H1 (cell line): ENCODE measurements around the gene ZNF677. TPM values are rescaled to one million over a fixed set of nuclear protein-coding genes. Genes with fewer than 3 reads are reported as not detected.

Experiments
- CTCF ChIA-PET: fragments of 300-600 bp; sonication (Branson Sonifier 250); formaldehyde crosslinking; loops from one replicate; lab custom pipeline; 2021; ENCODE audit not compliant: partially characterized antibody; lab: Charles Lee
- POLR2A ChIA-PET: fragments of 300-600 bp; sonication (Branson Sonifier 250); formaldehyde crosslinking; loops from one replicate; lab custom pipeline; 2021; ENCODE audit warnings: inconsistent platforms; ENCODE audit not compliant: partially characterized antibody; lab: Charles Lee
- DNase-seq, 2 experiments: peaks; one replicate each; pipeline versions ENCODE4 v3.0.0 to v3.0.0-alpha.2; 2010 to 2022; ENCODE audit warnings: low spot score in 2 of 2, low read depth in 1 of 2, mixed read lengths in 1 of 2
- FAIRE-seq: peaks from 2 replicates; lab custom pipeline; 2011; peaks lifted over from hg19 to GRCh38; lab: Jason Lieb, UNC
- H2AFZ ChIP-seq: 2 replicates; pipeline ENCODE4 v1.8.1; 2012; ENCODE audit warnings: low read length, inconsistent platforms
- H2AK5ac ChIP-seq: 2 replicates; pipeline ENCODE4 v1.6.1; 2013; ENCODE audit warnings: low read depth, low read length
- H2BK120ac ChIP-seq: replicated peaks from 2 replicates; pipeline ENCODE3; 2013; ENCODE audit warnings: low read depth, low read length, inconsistent platforms
- H2BK12ac ChIP-seq: 2 replicates; pipeline ENCODE4 v1.6.1; 2013; ENCODE audit warnings: low read depth, low read length
- H2BK15ac ChIP-seq: 2 replicates; pipeline ENCODE4 v1.6.1; 2013; ENCODE audit warnings: low read length
- H2BK20ac ChIP-seq: 2 replicates; pipeline ENCODE4 v1.6.1; 2013; ENCODE audit warnings: low read length
- H2BK5ac ChIP-seq: 2 replicates; pipeline ENCODE4 v1.6.1; 2013; ENCODE audit warnings: low read depth, low read length
- H3K14ac ChIP-seq: 2 replicates; pipeline ENCODE4 v1.6.1; 2013; ENCODE audit warnings: inconsistent platforms; ENCODE audit not compliant: insufficient read length
- H3K18ac ChIP-seq: 2 replicates; pipeline ENCODE4 v1.6.1; 2013; ENCODE audit warnings: low read length; ENCODE audit errors: extremely low read depth
- H3K23ac ChIP-seq: 2 replicates; pipeline ENCODE4 v1.6.1; 2013; ENCODE audit warnings: inconsistent platforms; ENCODE audit not compliant: insufficient read length
- H3K23me2 ChIP-seq: 2 replicates; pipeline ENCODE4 v1.6.1; 2013; ENCODE audit warnings: low read depth, low read length
- H3K27ac ChIP-seq: 2 replicates; pipeline ENCODE4 v1.6.1; 2011; ENCODE audit warnings: low read depth, low read length, inconsistent platforms
- H3K27me3 ChIP-seq, 4 experiments: replicated peaks in 1 of 4; 1 replicate in 1 of 4; 2 replicates in 3 of 4; pipeline versions ENCODE4 v1.6.1 to v1.8.1; 2011 to 2013; ENCODE audit warnings: low read length in 3 of 4, mild to moderate bottlenecking in 3 of 4, inconsistent platforms in 2 of 4, mixed read lengths in 2 of 4, moderate library complexity in 1 of 4; ENCODE audit not compliant: control insufficient read depth in 3 of 4, insufficient read depth in 3 of 4; ENCODE audit errors: extremely low read depth in 1 of 4
- H3K36me3 ChIP-seq, 4 experiments: 2 replicates each; pipeline versions ENCODE4 v1.6.1 to v1.8.1; 2011 to 2013; ENCODE audit warnings: mild to moderate bottlenecking in 4 of 4, low read length in 3 of 4, moderate library complexity in 2 of 4, control low read depth in 1 of 4, inconsistent platforms in 1 of 4; ENCODE audit not compliant: insufficient read depth in 4 of 4, control insufficient read depth in 2 of 4
- H3K4ac ChIP-seq: replicated peaks from 2 replicates; pipeline ENCODE3; 2013; ENCODE audit warnings: low read length, low read depth, mixed read lengths, inconsistent platforms; ENCODE audit not compliant: insufficient read length
- H3K4me1 ChIP-seq, 4 experiments: replicated peaks in 1 of 4; 1 replicate in 1 of 4; 2 replicates in 3 of 4; pipeline versions ENCODE4 v1.6.1 to v1.8.1; 2011 to 2013; ENCODE audit warnings: low read length in 3 of 4, inconsistent platforms in 2 of 4, mixed read lengths in 1 of 4; ENCODE audit not compliant: insufficient read depth in 4 of 4, control insufficient read depth in 3 of 4
- H3K4me2 ChIP-seq, 2 experiments: 2 replicates each; pipeline versions ENCODE4 v1.6.1 to v1.8.1; 2011 to 2013; ENCODE audit warnings: low read depth in 2 of 2, low read length in 2 of 2, control low read depth in 1 of 2, inconsistent platforms in 1 of 2, mild to moderate bottlenecking in 1 of 2; ENCODE audit not compliant: insufficient read depth in 1 of 2
- H3K4me3 ChIP-seq, 4 experiments: fragments of 200-600, 300-600 bp in 1 of 4; sonication (generic), shearing (Covaris generic), sonication (Bioruptor Twin) in 1 of 4; 2 replicates each; pipeline versions ENCODE4 v1.5.1 to v1.8.1; 2011 to 2016; ENCODE audit warnings: low read length in 4 of 4, low read depth in 3 of 4, control low read depth in 2 of 4, inconsistent platforms in 2 of 4, mild to moderate bottlenecking in 2 of 4, mixed read lengths in 1 of 4, moderate library complexity in 1 of 4; ENCODE audit not compliant: insufficient read depth in 2 of 4; ENCODE audit errors: extremely low read depth in 1 of 4
- H3K56ac ChIP-seq: replicated peaks from 2 replicates; pipeline ENCODE3; 2013; ENCODE audit warnings: low read depth, mild to moderate bottlenecking, mixed read lengths, low read length, inconsistent platforms; ENCODE audit not compliant: insufficient read length
- H3K79me1 ChIP-seq: 2 replicates; pipeline ENCODE4 v1.6.1; 2013; ENCODE audit warnings: low read depth, low read length, control low read depth
- H3K79me2 ChIP-seq, 2 experiments: 2 replicates each; pipeline versions ENCODE4 v1.6.1 to v1.8.1; 2012 to 2013; ENCODE audit warnings: low read length in 2 of 2, mild to moderate bottlenecking in 2 of 2, inconsistent platforms in 1 of 2; ENCODE audit not compliant: insufficient read depth in 2 of 2, control insufficient read depth in 1 of 2
- H3K9ac ChIP-seq, 4 experiments: replicated peaks in 1 of 4; 1 replicate in 1 of 4; 2 replicates in 3 of 4; pipeline versions ENCODE4 v1.6.1 to v1.8.1; 2011 to 2013; ENCODE audit warnings: low read depth in 3 of 4, low read length in 3 of 4, control low read depth in 2 of 4, mild to moderate bottlenecking in 2 of 4, moderate library complexity in 2 of 4, inconsistent platforms in 1 of 4; ENCODE audit errors: extremely low read depth in 1 of 4
- H3K9me3 ChIP-seq, 2 experiments: 2 replicates each; pipeline versions ENCODE4 v1.6.1 to v1.8.1; 2012 to 2013; ENCODE audit warnings: mild to moderate bottlenecking in 2 of 2, moderate library complexity in 2 of 2, control low read depth in 1 of 2, inconsistent platforms in 1 of 2, low read depth in 1 of 2, low read length in 1 of 2, mixed read lengths in 1 of 2; ENCODE audit not compliant: insufficient read depth in 2 of 2
- H4K20me1 ChIP-seq, 2 experiments: replicated peaks in 1 of 2; 2 replicates each; pipeline versions ENCODE3 to v1.8.1; 2011 to 2013; ENCODE audit warnings: inconsistent platforms in 2 of 2, low read length in 2 of 2, mild to moderate bottlenecking in 1 of 2; ENCODE audit not compliant: insufficient read depth in 2 of 2, control insufficient read depth in 1 of 2
- H4K5ac ChIP-seq: 2 replicates; pipeline ENCODE4 v1.6.1; 2013; ENCODE audit warnings: low read length, low read depth, mixed read lengths, inconsistent platforms; ENCODE audit not compliant: insufficient read length
- H4K8ac ChIP-seq: 2 replicates; pipeline ENCODE4 v1.8.0; 2013; ENCODE audit warnings: mild to moderate bottlenecking, moderate library complexity, low read length, inconsistent platforms; ENCODE audit not compliant: insufficient read depth; ENCODE audit errors: extremely low read depth
- H4K91ac ChIP-seq: replicated peaks from 2 replicates; pipeline ENCODE3; 2013; ENCODE audit warnings: low read length, mixed read lengths, inconsistent platforms; ENCODE audit not compliant: insufficient read length
- BCL11A ChIP-seq, 2 experiments: IDR thresholded peaks; one replicate each; pipeline ENCODE4 v1.6.1; 2011; ENCODE audit warnings: low read depth in 2 of 2, low read length in 2 of 2, mild to moderate bottlenecking in 2 of 2
- CHD1 ChIP-seq: IDR thresholded peaks from 2 replicates; pipeline ENCODE4 v1.6.1; 2012; ENCODE audit warnings: low read depth, low read length, improper control_type of control experiment
- E2F6 ChIP-seq: IDR thresholded peaks from 2 replicates; pipeline ENCODE4 v1.6.1; 2012; ENCODE audit warnings: inconsistent platforms
- GTF2F1 ChIP-seq: IDR thresholded peaks from 2 replicates; pipeline ENCODE4 v1.6.1; 2012; ENCODE audit warnings: low read depth, low read length, improper control_type of control experiment, borderline replicate concordance
- HDAC6 ChIP-seq: IDR thresholded peaks from one replicate; pipeline ENCODE4 v1.7.1; 2012; ENCODE audit warnings: low read depth, mild to moderate bottlenecking, inconsistent platforms, low read length, moderate library complexity
- MAFK ChIP-seq: IDR thresholded peaks from 2 replicates; pipeline ENCODE4 v1.6.1; 2012; ENCODE audit warnings: low read depth, mild to moderate bottlenecking, improper control_type of control experiment, low read length
- SP2 ChIP-seq: IDR thresholded peaks from 2 replicates; pipeline ENCODE4 v1.6.1; 2012; ENCODE audit warnings: mild to moderate bottlenecking, low read length, inconsistent platforms
- WGBS, 2 experiments: shearing (Covaris generic) in 1 of 2; methylation state at CpG; one replicate each; pipeline versions ENCODE4 v1.1.6 to v1.1.7; 2013 to 2015; ENCODE audit warnings: low lambda C conversion rate in 2 of 2, mixed read lengths in 2 of 2, inconsistent platforms in 1 of 2, low coverage in 1 of 2, missing lambda C conversion rate in 1 of 2; ENCODE audit not compliant: insufficient replicate concordance in 2 of 2, insufficient coverage in 1 of 2, insufficient read length in 1 of 2; ENCODE audit errors: extremely low coverage in 1 of 2, missing lambda C conversion rate in 1 of 2; 5-methylcytosine and 5-hydroxymethylcytosine counted together
- long read RNA-seq, 2 experiments: library from RNA in 1 of 2; library from capped mRNA in 1 of 2; stranded (forward); transcript quantifications; one replicate each; pipeline ENCODE4 v2.0.0, GENCODE V29; 2021; ENCODE audit warnings: inconsistent platforms in 1 of 2
- polyA minus RNA-seq, 3 experiments: library from RNA; depleted of rRNA, polyadenylated mRNA; stranded (reverse); fragments of >200 nt; gene quantifications; 1 replicate in 2 of 3; 2 replicates in 1 of 3; pipeline ENCODE4 v1.2.3, GENCODE V29; 2011
- polyA plus RNA-seq, 7 experiments: library from polyadenylated mRNA; depleted of rRNA in 3 of 7; stranded (reverse) in 5 of 7; unstranded in 2 of 7; fragments of >200 nt in 5 of 7; fragments of 200-250 nt in 2 of 7; gene quantifications; 1 replicate in 5 of 7; 2 replicates in 1 of 7; 4 replicates in 1 of 7; pipeline versions ENCODE4 v1.2.1 to v1.2.3, GENCODE V29; 2011 to 2013; ENCODE audit warnings: missing spikeins in 2 of 7, mixed read lengths in 2 of 7
- total RNA-seq: library from RNA; stranded (reverse); fragmentation: NEBNext Ultra II Directional; extraction: Animal tissue kit (Norgen Biotek cat#: 25700); gene quantifications from 2 replicates; pipeline ENCODE4 v1.2.1, GENCODE V29; 2021

The ZNF677 gene
- total RNA-seq, result 28.0 and 29.6 TPM in 2 replicates
- 26.6 and 37.0 TPM in 2 replicates for polyA plus RNA-seq (2011; rRNA removed)
- 52.3 TPM for polyA plus RNA-seq (2011; cell fraction: cytosol; rRNA removed)
- polyA plus RNA-seq (2011; cell fraction: nucleus; rRNA removed), result 14.2 TPM
- 39.3 to 57.5 TPM (median 42.9 TPM) in 4 replicates for polyA plus RNA-seq (2012, experiment 1 of 2)
- polyA plus RNA-seq (2012, experiment 2 of 2), result 13.2 TPM
- 33.3 TPM for polyA plus RNA-seq (2013, experiment 1 of 2)
- 32.0 TPM for polyA plus RNA-seq (2013, experiment 2 of 2)
- 48.2 and 57.7 TPM in 2 replicates for polyA minus RNA-seq (2011; rRNA and poly(A)+ RNA removed)
- 43.6 TPM for polyA minus RNA-seq (2011; cell fraction: cytosol; rRNA and poly(A)+ RNA removed)
- 44.1 TPM for polyA minus RNA-seq (2011; cell fraction: nucleus; rRNA and poly(A)+ RNA removed)
- long read RNA-seq, experiment 1, partial matches to known transcripts, result 0 of 4 reads
- long read RNA-seq, experiment 1, other reads (novel, unspliced or antisense), result 2 of 4 reads
- long read RNA-seq, experiment 2, partial matches to known transcripts, result 0 of 13 reads
- long read RNA-seq, experiment 2, other reads (novel, unspliced or antisense), result 7 of 13 reads

DNA sequence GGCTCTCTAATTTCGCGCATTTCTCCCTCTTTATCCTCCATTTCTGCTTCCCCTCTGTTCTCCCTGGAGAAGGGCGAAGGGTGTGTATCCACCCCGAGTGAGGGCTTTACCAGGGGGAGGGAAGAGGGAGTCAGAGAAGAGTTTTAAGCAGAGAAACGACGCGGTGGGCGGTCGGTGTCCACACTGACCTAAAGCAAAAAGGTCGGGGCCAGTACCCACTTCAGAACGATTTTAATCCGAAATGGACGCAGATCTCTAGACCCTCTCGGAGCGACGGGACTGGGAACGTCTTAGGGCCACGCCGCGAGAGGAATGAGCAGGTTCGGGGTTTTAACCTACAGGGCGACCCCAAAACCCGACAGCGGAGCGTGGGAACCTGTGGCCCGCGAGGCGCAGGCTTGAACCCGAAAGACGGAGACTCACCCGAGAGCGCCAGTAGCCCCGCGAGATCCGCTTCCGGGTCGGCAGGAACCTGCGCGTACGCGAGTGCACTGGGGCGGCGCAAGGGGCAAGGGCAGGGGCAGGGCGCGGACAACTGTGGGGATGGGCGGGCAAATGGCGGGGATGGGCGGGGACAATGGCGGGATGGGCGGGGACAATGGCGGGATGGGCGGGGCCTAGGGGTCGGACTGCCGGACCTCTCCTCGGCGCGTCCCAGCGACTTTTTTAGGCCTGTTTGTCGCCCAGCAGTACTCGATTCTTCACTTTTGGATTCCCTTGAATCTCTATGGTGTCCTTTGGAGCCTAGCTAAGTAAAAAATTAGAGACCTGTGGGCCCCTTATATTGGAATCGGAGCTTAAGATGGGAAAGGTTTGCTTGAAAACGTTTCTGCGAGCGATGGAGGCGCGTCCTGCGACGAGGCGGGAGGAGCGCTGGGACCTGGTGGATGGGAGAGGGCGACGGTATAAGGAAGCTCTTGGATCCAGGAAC is at the start of gene ZNF677:
Gene ZNF677 (minus strand): TSS at position 463 of the 931 bp plus-strand sequence. CDS start 3,323 bp downstream, outside the sequence.
- H4K20me1 ChIP-seq, result no peaks in the 10 kb centered on the region
- 4% methylated on average over 55 of the region's 72 CpGs; no CpG with 5 or more reads in 1 of the 2 experiments for WGBS, 2 experiments
- no peak within 1 kb of the TSS for H2BK12ac ChIP-seq
- peaks cover 3 to 29% (median 22%) of the 10 kb centered on the region in 4 experiments for H3K36me3 ChIP-seq
- H3K9me3 ChIP-seq, result peaks cover 7 to 20% of the 10 kb centered on the region in 2 experiments; a peak in 3 of 4 replicates
- H3K27ac ChIP-seq, result peak within 1 kb of the TSS; percentile 77
- POLR2A ChIA-PET, result no interaction called here
- H3K18ac ChIP-seq, result peak within 1 kb of the TSS; percentile 62; the same call in 1 of the 2 replicates
- no peak for FAIRE-seq
- peak within 1 kb of the TSS; percentile 75 for H2BK5ac ChIP-seq
- peak within 1 kb of the TSS; percentile 27 for H4K5ac ChIP-seq
- H2BK15ac ChIP-seq, result no peak within 1 kb of the TSS
- CTCF ChIA-PET, result interaction anchor here (0.7 kb wide), 1 partner anchor 10 kb away, joined by 3 read pairs; no protein-coding TSS in a partner anchor
- peak within 1 kb of the TSS; percentile 5 for H3K4ac ChIP-seq
- H2AFZ ChIP-seq, result peak within 1 kb of the TSS; percentile 87
- no peak within 1 kb of the TSS for H3K14ac ChIP-seq
- H4K91ac ChIP-seq, result peak within 1 kb of the TSS; percentile 7
- H3K4me1 ChIP-seq, result 0 out of 7 replicates have a peak, but pooled peaks cover 0 to 1% (median 0%) of the 10 kb centered on the region in 4 experiments
- H3K27me3 ChIP-seq, result no peaks in the 10 kb centered on the region
- no peak within 1 kb of the TSS for H2BK120ac ChIP-seq
- DNase-seq, result peak; percentile 64 to 66
- H4K8ac ChIP-seq, result peak within 1 kb of the TSS; percentile 66
- peak within 1 kb of the TSS; percentile 76 to 88 for H3K4me2 ChIP-seq
- H3K79me2 ChIP-seq, result peaks cover 0 to 7% of the 10 kb centered on the region in 2 experiments; a peak in 2 of 4 replicates
- 0 out of 2 replicates have a peak within 1 kb of the TSS, but pooled peaks have one; percentile 65 for H2AK5ac ChIP-seq
- H3K56ac ChIP-seq, result no peak within 1 kb of the TSS
- peak within 1 kb of the TSS; percentile 37 to 84 (median 65) for H3K9ac ChIP-seq
- H3K23me2 ChIP-seq, result peaks cover 7% of the 10 kb centered on the region; the same call in 1 of the 2 replicates
- H3K79me1 ChIP-seq, result peaks cover 2% of the 10 kb centered on the region; the same call in 1 of the 2 replicates
- peak within 1 kb of the TSS; percentile 92 to 96 (median 94) for H3K4me3 ChIP-seq
- H3K23ac ChIP-seq, result no peak within 1 kb of the TSS
- H2BK20ac ChIP-seq, result no peak within 1 kb of the TSS
- TF ChIP-seq GTF2F1 (no peak; the same call in 1 of the 2 replicates), HDAC6 (no peak), CHD1 (no peak), BCL11A (IDR thresholded peaks at IDR 0.05; ENCODE audit: low read depth in 2 of 2, low read length in 2 of 2) (no peak), MAFK (no peak), SP2 (no peak), E2F6 (peak; percentile 27; the same call in 1 of the 2 replicates)
